LNCAP (cell line): ENCODE results near the gene TMEM161B.

Experiments used
- CTCF ChIP-seq: fragments of 450-650 bp; IDR thresholded peaks from 2 replicates; pipeline ENCODE4 v1.5.1; 2017; ENCODE audit warnings: mild to moderate bottlenecking

TMEM161B gene

GRCh38 chr5:88248094-88248493 lies 20.6 kb downstream of the TMEM161B start:
- no peak for TF ChIP-seq CTCF

GRCh38 chr5:88245893-88246244 lies 22.8 kb downstream of the TMEM161B start:
- TF ChIP-seq CTCF = no peak

- no peak for TF ChIP-seq CTCF
These were observed 23.3 kb downstream of the TMEM161B start for GRCh38 chr5:88245241-88245892.

GRCh38 chr5:88244686-88245085 lies 24.0 kb downstream of the TMEM161B start:
- no peak for TF ChIP-seq CTCF

GRCh38 chr5:88238732-88239131 lies 29.9 kb downstream of the TMEM161B start:
- TF ChIP-seq CTCF = no peak

- no peak for TF ChIP-seq CTCF
These were observed 31.6 kb downstream of the TMEM161B start for GRCh38 chr5:88236866-88237642.

GRCh38 chr5:88235828-88236227 lies 32.8 kb downstream of the TMEM161B start:
- TF ChIP-seq CTCF = no peak
